Colonic mucosa (tissue), 4 donors: ENCODE measurements around the gene HOXC10. TPM values are rescaled to one million over a fixed set of nuclear protein-coding genes. Genes with fewer than 3 reads are reported as not detected.

ENCODE experiments used
- DNase-seq: peaks from one replicate; pipeline ENCODE4 v3.0.0-alpha.2; 2020
- H3K27ac ChIP-seq: fragments of 200-600 bp; one replicate; pipeline ENCODE4 v1.8.0; 2021
- H3K27me3 ChIP-seq: fragments of 200-600 bp; one replicate; pipeline ENCODE4 v1.8.0; 2021
- H3K36me3 ChIP-seq: fragments of 200-600 bp; one replicate; pipeline ENCODE4 v1.8.0; 2021
- H3K4me1 ChIP-seq: fragments of 200-600 bp; one replicate; pipeline ENCODE4 v1.8.0; 2021; ENCODE audit warnings: mild to moderate bottlenecking
- H3K4me3 ChIP-seq: fragments of 200-600 bp; one replicate; pipeline ENCODE4 v1.8.0; 2021
- H3K9ac ChIP-seq, 2 donors: one replicate each; pipeline ENCODE4 v1.7.0; 2013; ENCODE audit warnings: control low read depth in 2 of 2, low read depth in 2 of 2, low read length in 2 of 2
- H3K9me3 ChIP-seq: fragments of 200-600 bp; one replicate; pipeline ENCODE4 v1.8.0; 2021
- intact Hi-C: fragments of 100-400 bp; cut with DNase I; formaldehyde crosslinking; loops from one replicate; pipeline ENCODE4 v1.14.1; 2022
- total RNA-seq, 2 donors: library from RNA; stranded (reverse); fragmentation: NEBNext Ultra II Directional in 1 of 2; extraction: Animal tissue kit (Norgen Biotek cat#: 25700) in 1 of 2; gene quantifications; one replicate each; pipeline ENCODE4 v1.2.1, GENCODE V29; 2021
- TF ChIP-seq, protein P1 (sequence below): fragments of 200-600 bp; IDR thresholded peaks from one replicate; pipeline ENCODE4 v1.8.0; 2022; ENCODE audit warnings: antibody characterized with exemption, mild to moderate bottlenecking
- donor health status: healthy.
- donor health status: DM: no; HTN: no; CAD: no.
- donor health status: DM: no; HTN: no; CAD: no.

The HOXC10 gene
- total RNA-seq, 2 donors from 2014 or later: not detected

DNA sequence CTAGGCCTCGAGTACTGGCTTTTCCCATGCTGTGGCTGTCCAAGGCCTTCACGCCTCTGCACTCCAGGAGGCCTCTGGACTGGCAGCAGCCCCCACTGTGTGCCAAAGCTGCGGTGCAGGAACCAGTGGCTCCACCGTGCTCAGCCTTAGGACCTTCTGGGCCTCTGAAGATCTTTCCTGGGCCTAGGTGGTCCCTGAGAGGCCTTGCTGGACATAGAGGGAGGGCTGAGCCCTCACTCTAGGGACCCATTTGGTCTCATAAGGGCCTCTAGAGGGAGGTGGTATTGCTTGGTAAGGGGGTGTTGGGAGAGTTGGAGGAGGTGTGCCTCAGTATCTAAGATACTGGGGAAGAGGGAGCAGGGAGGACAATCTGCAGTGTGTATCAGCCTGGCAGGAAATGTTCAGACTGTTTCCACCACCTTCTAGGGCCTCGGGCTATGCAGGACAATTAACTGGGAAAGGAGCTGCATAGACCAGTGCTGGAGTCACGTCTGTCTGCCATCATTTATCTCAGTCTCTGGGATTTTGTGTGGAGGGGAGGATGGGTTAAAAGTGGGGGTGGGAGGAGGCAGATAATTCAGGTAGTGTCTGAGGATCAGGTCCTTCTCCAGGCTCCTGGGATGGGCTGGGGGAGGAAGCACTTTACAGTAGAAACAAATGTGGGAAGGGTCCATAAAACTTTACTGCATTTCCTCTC lies 50.8 kb downstream of the HOXC10 start:
- Histone ChIP-seq H3K4me1 (no peaks in the 10 kb centered on the region), H3K9me3 (no peaks in the 10 kb centered on the region), H3K27me3 (peaks cover 96% of the 10 kb centered on the region), H3K27ac (no peak overlapping the region), H3K36me3 (no peaks in the 10 kb centered on the region), H3K4me3 (no peak overlapping the region), H3K9ac (no peak overlapping the region)
- intact Hi-C loops: no loop called here
- TF ChIP-seq, protein P1, sequence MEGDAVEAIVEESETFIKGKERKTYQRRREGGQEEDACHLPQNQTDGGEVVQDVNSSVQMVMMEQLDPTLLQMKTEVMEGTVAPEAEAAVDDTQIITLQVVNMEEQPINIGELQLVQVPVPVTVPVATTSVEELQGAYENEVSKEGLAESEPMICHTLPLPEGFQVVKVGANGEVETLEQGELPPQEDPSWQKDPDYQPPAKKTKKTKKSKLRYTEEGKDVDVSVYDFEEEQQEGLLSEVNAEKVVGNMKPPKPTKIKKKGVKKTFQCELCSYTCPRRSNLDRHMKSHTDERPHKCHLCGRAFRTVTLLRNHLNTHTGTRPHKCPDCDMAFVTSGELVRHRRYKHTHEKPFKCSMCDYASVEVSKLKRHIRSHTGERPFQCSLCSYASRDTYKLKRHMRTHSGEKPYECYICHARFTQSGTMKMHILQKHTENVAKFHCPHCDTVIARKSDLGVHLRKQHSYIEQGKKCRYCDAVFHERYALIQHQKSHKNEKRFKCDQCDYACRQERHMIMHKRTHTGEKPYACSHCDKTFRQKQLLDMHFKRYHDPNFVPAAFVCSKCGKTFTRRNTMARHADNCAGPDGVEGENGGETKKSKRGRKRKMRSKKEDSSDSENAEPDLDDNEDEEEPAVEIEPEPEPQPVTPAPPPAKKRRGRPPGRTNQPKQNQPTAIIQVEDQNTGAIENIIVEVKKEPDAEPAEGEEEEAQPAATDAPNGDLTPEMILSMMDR: no peak
- no peak for DNase-seq

DNA sequence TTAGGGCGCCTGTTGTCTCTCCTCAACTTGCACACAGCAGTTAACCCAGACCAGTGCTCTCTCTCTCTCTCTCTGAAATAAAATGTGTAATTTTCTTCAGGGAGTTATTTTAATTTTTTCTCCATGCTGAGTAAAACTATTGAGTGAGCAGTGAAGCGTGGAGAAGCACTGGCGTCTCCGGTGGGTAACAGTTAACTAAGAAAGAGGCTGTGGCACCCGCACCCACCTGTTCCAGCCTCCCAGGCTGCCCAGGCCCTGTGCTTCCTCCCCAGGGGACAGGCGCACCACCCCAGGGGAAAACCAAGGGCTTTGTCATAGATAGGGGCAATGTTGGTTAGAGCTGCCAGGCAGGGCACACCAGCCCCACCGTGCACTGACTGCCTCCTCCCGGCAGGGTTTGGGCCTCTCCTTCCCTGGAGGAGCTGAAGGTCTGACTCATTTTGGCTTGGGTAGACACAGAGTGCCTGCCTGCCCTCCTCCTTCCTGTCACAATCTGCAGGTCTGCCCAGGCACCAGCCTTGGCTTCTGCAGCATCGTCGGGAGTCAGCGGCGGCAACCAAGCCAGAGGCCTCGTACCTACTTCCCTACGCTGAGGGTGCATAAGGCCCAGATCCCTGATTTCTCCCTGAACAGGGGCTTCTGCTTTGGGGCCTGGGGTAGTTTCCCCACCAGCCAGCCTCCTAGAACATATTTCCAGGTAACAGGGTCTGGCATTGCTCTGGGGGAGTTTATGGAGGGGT lies 51.8 kb downstream of the HOXC10 start:
- TF ChIP-seq, protein P1: no peak
- intact Hi-C loops: no loop called here
- H3K4me1 ChIP-seq: no peaks in the 10 kb centered on the region
- H3K27ac ChIP-seq: no peak overlapping the region
- peaks cover 95% of the 10 kb centered on the region for H3K27me3 ChIP-seq
- DNase-seq: no peak
- H3K9ac ChIP-seq: no peak overlapping the region
- no peaks in the 10 kb centered on the region for H3K9me3 ChIP-seq
- H3K36me3 ChIP-seq: no peaks in the 10 kb centered on the region
- H3K4me3 ChIP-seq: no peak overlapping the region

DNA sequence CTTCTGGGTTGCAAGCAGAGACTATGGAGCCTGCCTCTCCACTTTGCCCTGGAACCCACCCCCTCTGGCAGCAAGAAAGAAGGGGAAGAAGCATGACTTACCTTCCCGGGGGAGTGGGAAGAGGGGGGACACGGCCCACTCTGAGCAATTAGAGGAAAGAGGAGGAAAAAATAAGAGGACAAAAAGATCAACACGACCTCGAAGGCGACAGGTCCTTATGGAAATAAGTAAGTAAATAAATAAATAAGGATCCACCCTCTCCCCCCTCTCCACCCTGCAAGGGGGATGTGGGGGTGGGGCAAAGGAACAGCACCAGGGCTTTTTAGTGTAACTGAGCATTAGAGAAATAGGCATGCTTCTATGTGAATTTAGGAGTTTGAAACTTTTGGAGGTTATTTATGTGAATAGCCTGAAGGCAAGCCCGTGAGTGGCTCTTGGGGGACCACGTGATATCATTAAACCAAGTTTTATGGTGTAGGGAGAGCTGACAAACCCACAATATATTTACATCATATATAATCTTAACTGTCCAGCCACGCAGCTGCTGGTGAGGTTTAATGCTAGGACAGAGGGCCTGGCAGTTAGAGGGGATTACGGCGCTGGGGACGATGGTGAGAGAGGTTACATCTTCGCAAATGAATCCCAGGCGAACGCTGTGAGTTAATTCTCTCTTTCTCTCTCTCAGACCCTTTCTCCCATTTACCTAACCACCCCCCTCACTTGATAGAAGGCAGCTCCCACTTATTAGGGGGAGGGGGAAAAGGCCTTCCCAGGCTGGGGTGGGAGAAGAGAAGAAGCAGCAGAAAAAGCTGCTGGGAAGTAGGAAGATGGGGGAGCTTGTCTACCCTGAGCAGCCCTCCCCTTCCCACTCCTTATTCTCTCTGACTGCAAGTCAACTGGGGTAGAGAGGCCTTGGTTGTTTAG lies 52.7 kb downstream of the HOXC10 start:
- intact Hi-C loops: no loop called here
- TF ChIP-seq, protein P1: no peak
- Histone ChIP-seq H3K4me3 (no peak overlapping the region), H3K9ac (no peak overlapping the region), H3K4me1 (no peaks in the 10 kb centered on the region), H3K27me3 (peaks cover 95% of the 10 kb centered on the region), H3K27ac (no peak overlapping the region), H3K9me3 (no peaks in the 10 kb centered on the region), H3K36me3 (no peaks in the 10 kb centered on the region)
- no peak for DNase-seq

DNA sequence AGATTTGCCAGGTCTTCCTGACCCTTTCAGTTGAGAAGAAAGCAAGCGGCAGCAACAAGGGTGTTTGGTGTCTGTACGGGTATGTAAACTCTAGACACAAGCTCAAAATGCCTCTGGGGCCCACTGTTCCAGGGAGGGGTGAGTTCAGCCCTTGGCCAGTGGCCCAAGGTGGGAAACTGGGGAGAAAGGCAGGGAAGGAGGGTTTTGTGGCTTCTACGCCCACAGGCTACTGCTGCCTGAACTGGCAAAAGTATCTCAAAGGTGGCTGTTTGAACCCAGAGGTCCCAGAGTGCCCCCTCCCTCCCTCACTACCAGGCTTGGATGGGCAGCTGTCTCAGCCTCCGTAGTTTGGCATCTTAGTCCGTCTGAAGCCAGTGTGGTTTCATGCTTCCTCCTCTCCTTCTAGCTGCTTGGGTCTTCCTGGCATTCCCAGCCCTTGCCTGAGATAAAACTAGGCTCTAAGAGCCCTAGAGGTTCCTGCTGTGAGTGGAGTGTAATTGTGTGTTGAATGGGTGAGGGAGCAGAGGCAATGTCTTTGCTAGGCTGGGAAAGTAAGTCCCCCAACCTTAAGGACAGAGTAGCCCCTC lies 53.4 kb downstream of the HOXC10 start:
- TF ChIP-seq, protein P1: no peak
- no peaks in the 10 kb centered on the region for H3K4me1 ChIP-seq
- no peak for DNase-seq
- no peaks in the 10 kb centered on the region for H3K36me3 ChIP-seq
- no peak overlapping the region for H3K4me3 ChIP-seq
- H3K9me3 ChIP-seq: no peaks in the 10 kb centered on the region
- peaks cover 91% of the 10 kb centered on the region for H3K27me3 ChIP-seq
- no peak overlapping the region for H3K9ac ChIP-seq
- intact Hi-C loops: no loop called here
- no peak overlapping the region for H3K27ac ChIP-seq

DNA sequence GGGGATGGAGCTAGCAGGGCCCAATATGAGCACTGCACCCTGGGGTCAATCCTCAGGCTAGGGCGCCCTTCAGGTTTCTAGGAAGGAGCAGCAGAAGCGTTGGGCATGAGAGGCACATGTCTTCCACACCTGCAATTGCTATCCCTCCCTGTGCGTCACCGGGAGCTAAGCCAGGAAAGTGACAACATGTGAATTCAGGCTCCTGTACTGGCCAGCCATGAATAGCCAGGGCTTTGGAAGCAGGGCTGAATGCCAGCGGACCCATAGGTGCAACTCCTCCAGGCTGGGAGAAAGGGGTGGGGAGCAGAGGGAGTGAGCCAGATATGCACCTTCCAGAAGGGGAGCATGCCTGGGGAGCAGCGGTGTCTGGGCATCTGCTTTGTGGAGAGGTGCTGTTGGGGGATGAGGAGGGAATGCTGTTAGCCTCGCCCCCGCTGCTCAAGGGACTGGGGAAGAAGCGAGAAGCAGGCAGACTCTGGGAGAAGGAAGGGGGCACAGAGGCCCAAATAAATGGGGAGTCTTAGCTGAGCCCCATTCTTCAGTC lies 54.0 kb downstream of the HOXC10 start:
- Histone ChIP-seq H3K27me3 (peaks cover 86% of the 10 kb centered on the region), H3K4me1 (no peaks in the 10 kb centered on the region), H3K4me3 (no peak overlapping the region), H3K9me3 (no peaks in the 10 kb centered on the region), H3K36me3 (no peaks in the 10 kb centered on the region), H3K9ac (no peak overlapping the region), H3K27ac (no peak overlapping the region)
- intact Hi-C loops: no loop called here
- TF ChIP-seq, protein P1: no peak
- DNase-seq: no peak
